GM21360 (cell line): ENCODE measurements around the gene CELF4.
"Not testable (repeated sequence)": the region's sequence is repeated elsewhere in the genome, so short reads cannot be mapped to it uniquely, and the experiment has no call there.

ENCODE experiments used
- ATAC-seq: cut with Tn5 transposase; IDR thresholded peaks from one replicate; pipeline ENCODE4 v1.9.1; 2021; ENCODE audit warnings: mild to moderate bottlenecking, moderate library complexity; ENCODE audit not compliant: unreplicated experiment

CELF4 gene

GRCh38 chr18:37473195-37473840, 92.3 kb downstream of the CELF4 start:
- ATAC-seq: no peak

- no peak for ATAC-seq
Observed at GRCh38 chr18:37471637-37472036, 94.0 kb downstream of the CELF4 start.

DNA sequence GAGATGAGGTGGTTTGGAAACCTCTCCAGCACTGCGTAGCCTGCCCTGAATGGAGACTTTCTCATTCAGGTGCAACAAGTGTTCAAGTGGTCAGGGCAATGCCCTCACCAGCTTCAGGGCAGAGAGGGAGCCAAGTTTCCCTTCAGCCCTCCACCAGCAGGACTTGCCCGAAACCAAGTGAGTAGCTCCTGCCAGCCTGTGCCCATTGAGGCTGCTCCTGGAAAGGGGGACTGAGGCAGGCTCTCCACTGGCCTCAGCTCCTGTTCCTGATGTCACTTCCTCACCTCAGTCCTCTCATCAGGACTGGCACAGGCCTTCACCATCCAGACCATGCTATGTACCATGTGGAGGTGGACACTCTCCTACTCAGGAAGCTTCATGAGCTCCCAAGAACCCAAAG, 94.6 kb downstream of the CELF4 start:
- no peak for ATAC-seq

DNA sequence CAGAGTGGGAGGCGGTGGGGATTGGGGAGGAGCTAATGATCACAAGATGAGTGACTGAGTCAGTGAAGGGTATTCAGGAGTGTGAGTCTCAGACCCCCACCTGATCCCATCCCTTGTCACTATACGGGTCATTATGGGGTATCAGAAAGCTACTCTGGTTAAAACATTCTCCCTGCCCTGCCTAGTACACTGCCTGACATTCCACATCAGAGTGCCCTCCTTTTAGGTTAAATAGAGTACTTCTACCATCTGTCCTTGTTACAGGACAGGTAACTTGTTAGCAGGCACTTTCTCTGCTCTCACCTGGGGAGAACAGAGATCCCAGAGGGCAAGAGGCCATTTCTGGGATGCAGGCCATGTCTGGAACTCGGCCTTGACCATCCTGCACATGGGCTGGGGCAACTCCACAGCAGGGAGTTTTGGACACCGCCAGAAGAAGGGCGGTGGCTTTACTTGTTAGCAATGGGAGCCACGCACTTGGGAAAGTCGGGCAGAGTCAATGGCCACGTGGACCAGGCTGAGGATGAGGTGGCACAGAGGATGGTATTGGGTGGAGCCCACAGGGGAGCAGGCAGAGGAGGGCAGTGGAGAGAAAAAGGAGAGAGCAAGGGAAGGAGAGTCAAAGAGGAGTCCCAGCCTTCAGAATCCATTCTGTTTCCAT, 98.5 kb downstream of the CELF4 start:
- ATAC-seq: no peak

GRCh38 chr18:37465958-37466357, 99.6 kb downstream of the CELF4 start:
- no peak for ATAC-seq

- ATAC-seq: no peak
Observed at GRCh38 chr18:37464257-37464656, 101.3 kb downstream of the CELF4 start.

DNA sequence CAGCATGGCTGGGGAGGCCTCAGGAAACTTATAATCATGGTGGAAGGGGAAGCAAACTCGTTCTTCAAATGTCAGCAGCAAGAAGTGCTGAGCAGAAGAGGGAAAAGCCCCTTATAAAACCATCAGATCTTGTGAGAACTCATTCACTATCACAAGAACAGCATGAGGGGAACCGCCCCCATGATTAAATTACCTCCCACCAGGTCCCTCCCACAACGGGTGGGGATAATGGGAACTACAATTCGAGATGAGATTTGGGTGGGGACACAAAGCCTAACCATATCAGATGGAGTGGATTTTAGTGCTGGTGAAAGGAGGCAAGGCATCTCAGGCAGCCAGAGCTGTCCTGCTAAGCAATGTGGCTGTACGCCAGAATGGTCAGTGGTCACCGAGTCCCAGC, 104.3 kb downstream of the CELF4 start:
- not testable (repeated sequence) for ATAC-seq

DNA sequence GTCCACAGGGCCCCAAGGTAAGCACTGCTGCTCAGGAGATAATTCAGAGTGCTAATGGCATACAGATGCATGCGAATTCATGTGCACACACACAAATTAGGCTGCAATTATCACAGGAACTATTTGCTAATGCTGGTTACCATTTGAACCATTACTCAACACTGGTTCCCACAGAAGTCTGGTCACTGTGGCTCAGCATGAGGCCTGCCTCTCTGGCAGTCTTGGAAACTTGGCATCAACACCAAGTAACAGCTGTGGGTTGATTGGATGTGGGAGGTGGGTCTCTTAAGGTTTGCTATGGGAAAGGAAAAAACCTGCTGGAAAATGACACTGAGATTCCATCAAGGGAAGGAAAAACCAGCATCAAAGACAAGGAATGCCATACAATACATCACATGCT, 105.0 kb downstream of the CELF4 start:
- no peak for ATAC-seq

DNA sequence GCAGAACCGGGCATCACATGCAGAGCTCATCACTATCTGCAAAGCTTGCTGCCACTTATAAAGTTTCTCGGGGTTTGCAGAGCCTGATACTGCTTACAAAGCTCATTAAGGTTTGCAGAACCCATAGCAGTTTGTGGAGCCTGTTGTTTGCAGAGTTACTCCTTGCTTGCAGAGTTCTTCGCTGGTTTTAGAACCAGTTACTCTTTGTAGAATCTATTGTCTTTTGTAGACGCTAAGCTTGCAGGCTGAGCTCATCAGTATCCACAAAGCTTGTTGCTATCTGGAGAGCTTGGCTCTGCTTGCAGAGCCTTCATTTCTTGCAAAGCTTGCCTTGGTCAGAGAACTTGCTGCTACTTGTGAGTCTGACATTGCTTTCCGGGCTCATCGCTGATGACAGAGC, 106.9 kb downstream of the CELF4 start:
- no peak for ATAC-seq

DNA sequence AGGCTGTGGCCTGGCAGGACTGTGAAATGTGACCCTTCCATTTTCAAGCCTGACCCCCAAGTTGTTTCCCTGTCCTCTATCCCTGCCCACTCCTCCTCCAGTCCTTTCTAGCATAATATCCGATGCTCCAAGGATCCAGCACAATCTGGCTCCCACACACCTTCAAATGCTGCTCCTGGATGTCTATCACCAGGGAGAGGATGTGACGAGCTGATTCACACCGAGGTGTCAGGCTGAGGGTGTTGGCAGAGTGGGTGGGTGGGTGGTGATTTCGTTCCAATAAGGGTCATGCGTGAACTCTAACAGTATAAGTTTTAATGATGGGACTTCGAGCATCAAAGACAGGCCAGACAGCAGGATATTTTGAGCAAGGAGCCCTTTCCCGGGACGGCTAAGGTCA, 107.8 kb downstream of the CELF4 start:
- no peak for ATAC-seq

GRCh38 chr18:37457341-37457740, 108.3 kb downstream of the CELF4 start:
- no peak for ATAC-seq

- ATAC-seq: no peak
Observed at GRCh38 chr18:37456873-37457272, 108.7 kb downstream of the CELF4 start.

- no peak for ATAC-seq
Observed at GRCh38 chr18:37456395-37456794, 109.2 kb downstream of the CELF4 start.

GRCh38 chr18:37453752-37454151, 111.8 kb downstream of the CELF4 start:
- ATAC-seq: no peak

DNA sequence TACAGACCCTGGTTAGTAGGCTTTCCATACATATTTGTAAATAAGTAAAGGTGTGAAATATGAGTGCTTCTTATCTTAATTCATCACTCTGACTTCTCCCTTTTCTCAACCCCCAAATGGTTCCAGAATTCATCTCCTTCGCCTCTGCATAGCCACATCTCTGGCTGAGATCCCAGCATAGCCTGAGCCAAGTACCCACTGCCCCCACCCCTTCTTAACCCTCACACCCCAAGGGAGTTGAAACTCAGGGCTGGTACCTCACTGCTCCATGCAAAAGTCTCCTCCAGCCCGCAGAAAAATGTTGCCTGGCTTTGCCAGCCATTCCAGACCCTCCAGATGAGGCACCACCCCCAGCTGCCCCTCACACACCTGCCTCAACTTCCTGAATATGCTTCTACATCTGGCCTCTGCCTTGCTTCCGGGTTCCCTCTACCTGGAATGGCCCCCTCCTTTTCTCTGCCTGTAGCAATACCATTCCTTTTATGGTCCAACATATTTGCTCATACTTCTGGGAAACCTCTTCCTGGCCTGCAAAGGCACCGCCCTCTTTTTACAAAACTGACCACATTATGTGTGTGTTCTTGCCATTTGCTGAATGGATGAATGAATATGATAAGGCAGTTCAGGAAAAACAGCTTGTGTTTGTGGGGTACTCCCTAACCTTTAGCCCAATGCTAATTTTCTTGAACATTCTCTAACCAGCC, 112.8 kb downstream of the CELF4 start:
- no peak for ATAC-seq

GRCh38 chr18:37452015-37452414, 113.6 kb downstream of the CELF4 start:
- ATAC-seq: no peak

- no peak for ATAC-seq
Observed at GRCh38 chr18:37451239-37451825, 114.3 kb downstream of the CELF4 start.

DNA sequence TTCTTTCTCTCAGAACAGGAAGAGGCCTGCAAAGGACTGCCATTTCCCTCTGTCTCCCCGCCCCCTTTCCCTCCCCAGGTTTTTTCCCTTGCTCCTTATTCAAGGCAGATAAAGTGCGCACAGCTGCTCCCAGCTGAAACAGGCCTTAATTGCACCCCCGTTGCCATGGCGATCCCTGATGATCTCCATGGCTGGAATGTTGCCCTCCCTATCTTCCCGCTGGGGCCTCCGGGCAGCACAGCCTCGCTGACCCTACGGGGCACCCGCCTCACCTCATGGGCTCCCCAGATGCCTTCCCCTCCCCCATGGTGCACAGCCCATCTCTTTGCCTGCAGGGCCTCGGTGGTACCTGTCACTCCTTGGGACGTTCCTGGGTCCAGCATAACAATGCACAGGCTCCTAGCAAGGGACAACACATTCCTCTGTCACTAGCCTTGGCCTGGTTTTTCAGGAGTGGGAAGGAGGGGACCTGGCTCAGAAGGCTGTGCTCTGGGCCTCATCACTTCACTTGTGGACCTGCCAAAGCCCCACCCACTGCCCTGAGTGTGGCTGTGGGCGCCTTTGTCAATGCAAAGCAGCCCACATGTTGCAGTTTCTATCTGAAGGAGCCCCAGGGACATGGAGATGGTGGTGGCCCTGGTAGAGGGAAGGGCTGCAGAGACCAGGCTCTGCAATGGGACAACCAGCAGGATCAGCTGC, 115.0 kb downstream of the CELF4 start:
- ATAC-seq: no peak

GRCh38 chr18:37449618-37450017, 116.0 kb downstream of the CELF4 start:
- ATAC-seq: no peak

- ATAC-seq: no peak
Observed at GRCh38 chr18:37448946-37449345, 116.7 kb downstream of the CELF4 start.
